ENCODE measurements around the gene TTC34.

DNA sequence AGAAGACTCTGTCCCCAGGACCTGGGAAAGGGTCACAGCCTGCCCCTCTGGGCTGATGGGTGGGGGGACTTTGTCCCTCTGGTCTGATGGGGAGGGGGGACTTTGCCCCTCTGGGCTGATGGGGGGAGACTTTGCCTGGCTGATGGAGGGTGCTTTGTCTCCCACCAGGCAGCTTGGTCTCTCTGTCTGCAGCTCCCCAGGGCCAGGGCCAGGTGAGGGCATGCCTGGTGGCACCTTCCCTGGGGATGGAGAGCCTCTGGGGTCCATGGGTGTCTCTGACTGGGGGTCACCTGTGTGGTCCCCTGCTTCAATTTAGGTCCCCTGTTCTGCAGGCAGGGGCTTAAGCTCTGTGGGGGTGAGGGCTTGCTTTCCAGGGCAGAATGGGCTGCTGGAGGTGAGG lies 23.5 kb upstream of the TTC34 start:
- TF ChIP-seq, protein P1, sequence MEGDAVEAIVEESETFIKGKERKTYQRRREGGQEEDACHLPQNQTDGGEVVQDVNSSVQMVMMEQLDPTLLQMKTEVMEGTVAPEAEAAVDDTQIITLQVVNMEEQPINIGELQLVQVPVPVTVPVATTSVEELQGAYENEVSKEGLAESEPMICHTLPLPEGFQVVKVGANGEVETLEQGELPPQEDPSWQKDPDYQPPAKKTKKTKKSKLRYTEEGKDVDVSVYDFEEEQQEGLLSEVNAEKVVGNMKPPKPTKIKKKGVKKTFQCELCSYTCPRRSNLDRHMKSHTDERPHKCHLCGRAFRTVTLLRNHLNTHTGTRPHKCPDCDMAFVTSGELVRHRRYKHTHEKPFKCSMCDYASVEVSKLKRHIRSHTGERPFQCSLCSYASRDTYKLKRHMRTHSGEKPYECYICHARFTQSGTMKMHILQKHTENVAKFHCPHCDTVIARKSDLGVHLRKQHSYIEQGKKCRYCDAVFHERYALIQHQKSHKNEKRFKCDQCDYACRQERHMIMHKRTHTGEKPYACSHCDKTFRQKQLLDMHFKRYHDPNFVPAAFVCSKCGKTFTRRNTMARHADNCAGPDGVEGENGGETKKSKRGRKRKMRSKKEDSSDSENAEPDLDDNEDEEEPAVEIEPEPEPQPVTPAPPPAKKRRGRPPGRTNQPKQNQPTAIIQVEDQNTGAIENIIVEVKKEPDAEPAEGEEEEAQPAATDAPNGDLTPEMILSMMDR (IDR thresholded peaks at IDR 0.05) = no peak
- no peak for TF ChIP-seq POLR2AphosphoS5 (IDR thresholded peaks at IDR 0.05)
- no peak for TF ChIP-seq POLR2A (IDR thresholded peaks at IDR 0.05)
- TF ChIP-seq EP300 (IDR thresholded peaks at IDR 0.05) = no peak

Measured in sigmoid colon (tissue), 4 donors.